MM.1S (cell line): ENCODE measurements around the gene ZNF740.
A peak's percentile ranks its signal among the peaks of the same experiment; 100 is the strongest.

Source experiments
- DNase-seq: peaks from one replicate; pipeline ENCODE4 v3.0.0-alpha.2; 2015
- H2AFZ ChIP-seq: fragments of 300-600 bp; sonication (generic); 2 replicates; pipeline ENCODE4 v1.6.0; 2016; ENCODE audit warnings: antibody characterized with exemption, low read length
- H3F3A ChIP-seq: fragments of 300-600 bp; sonication (generic); 2 replicates; pipeline ENCODE4 v1.6.1; 2016; ENCODE audit warnings: mild to moderate bottlenecking, antibody characterized with exemption, low read length, moderate library complexity, mixed read lengths; ENCODE audit not compliant: insufficient read depth
- H3K27ac ChIP-seq: fragments of 300-600 bp; sonication (generic); 2 replicates; pipeline ENCODE4 v1.5.1; 2016; ENCODE audit warnings: mild to moderate bottlenecking, low read length
- H3K27me3 ChIP-seq: fragments of 300-600 bp; sonication (generic); replicated peaks from 2 replicates; pipeline ENCODE4 v1.6.0; 2016; ENCODE audit warnings: low read length; ENCODE audit not compliant: insufficient read depth
- H3K36me3 ChIP-seq: fragments of 300-600 bp; sonication (generic); replicated peaks from 2 replicates; pipeline ENCODE4 v1.6.1; 2016; ENCODE audit warnings: mild to moderate bottlenecking, low read length, mixed read lengths; ENCODE audit not compliant: insufficient read depth
- H3K4me1 ChIP-seq: fragments of 300-600 bp; sonication (generic); 2 replicates; pipeline ENCODE4 v1.6.1; 2016; ENCODE audit warnings: low read length, mixed read lengths
- H3K4me2 ChIP-seq: fragments of 300-600 bp; sonication (generic); 2 replicates; pipeline ENCODE4 v1.6.0; 2016; ENCODE audit warnings: low read depth, low read length
- H3K4me3 ChIP-seq: fragments of 300-600 bp; sonication (generic); 2 replicates; pipeline ENCODE4 v1.5.1; 2016; ENCODE audit warnings: low read length, mixed read lengths
- H3K79me2 ChIP-seq: fragments of 300-600 bp; sonication (generic); 2 replicates; pipeline ENCODE4 v1.6.1; 2016; ENCODE audit warnings: mixed run types, low read length, mixed read lengths
- H3K9ac ChIP-seq: fragments of 300-600 bp; sonication (generic); 2 replicates; pipeline ENCODE4 v1.6.1; 2016; ENCODE audit warnings: low read length, mixed read lengths
- H3K9me2 ChIP-seq: fragments of 300-600 bp; sonication (generic); replicated peaks from 2 replicates; pipeline ENCODE4 v1.6.1; 2016; ENCODE audit warnings: mild to moderate bottlenecking, low read length, mixed read lengths; ENCODE audit not compliant: insufficient read depth
- H3K9me3 ChIP-seq: fragments of 300-600 bp; sonication (generic); replicated peaks from 2 replicates; pipeline ENCODE4 v1.6.1; 2016; ENCODE audit warnings: mild to moderate bottlenecking, low read length, mixed read lengths; ENCODE audit not compliant: insufficient read depth
- H4K20me1 ChIP-seq: fragments of 300-600 bp; sonication (generic); 2 replicates; pipeline ENCODE4 v1.6.1; 2016; ENCODE audit warnings: mild to moderate bottlenecking, low read length, moderate library complexity, mixed read lengths; ENCODE audit not compliant: insufficient read depth
- CTCF ChIP-seq: fragments of 300-600 bp; sonication (generic); IDR thresholded peaks from 2 replicates; pipeline ENCODE4 v1.5.1; 2016; ENCODE audit warnings: antibody characterized with exemption, low read length, mixed read lengths
- EZH2 ChIP-seq: fragments of 300-600 bp; sonication (generic); optimal IDR thresholded peaks from 2 replicates; pipeline ENCODE3; 2017; ENCODE audit warnings: low read depth, mild to moderate bottlenecking, antibody characterized with exemption, low read length, mixed read lengths
- EZH2phosphoT487 ChIP-seq: fragments of 300-600 bp; sonication (generic); IDR thresholded peaks from 2 replicates; pipeline ENCODE4 v1.6.1; 2018; ENCODE audit warnings: antibody characterized with exemption, low read length

The ZNF740 gene

DNA sequence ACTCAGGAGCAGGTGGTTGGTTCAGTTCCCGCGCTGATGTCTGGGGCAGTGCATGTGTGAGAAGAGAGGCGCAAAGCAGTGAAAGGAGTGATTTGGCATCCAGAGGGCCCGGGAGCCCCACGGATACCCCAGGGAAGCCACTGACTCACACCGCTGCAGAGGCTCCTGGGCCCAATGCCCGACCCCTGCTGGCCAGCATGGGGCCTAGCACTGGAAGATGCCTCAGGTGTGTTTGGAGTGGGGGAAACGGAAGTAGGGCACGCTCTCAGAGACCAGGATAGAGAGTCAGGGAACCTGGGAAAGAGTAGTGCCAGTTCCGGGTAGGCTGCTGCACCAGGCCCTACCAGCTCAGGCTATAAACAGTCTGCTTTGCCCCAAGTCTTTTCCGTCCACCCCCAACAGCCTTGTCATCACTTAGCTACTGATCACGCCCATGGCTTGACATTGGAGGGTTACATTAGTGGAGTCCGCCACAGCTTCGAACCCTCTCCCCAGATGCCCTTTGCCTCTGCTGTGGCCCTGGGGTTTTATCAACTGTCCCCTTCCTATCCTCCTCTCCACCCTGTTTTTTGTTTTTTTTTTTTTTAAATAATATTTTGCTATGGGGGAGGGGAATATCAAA, 9.7 kb downstream of the ZNF740 start:
- H3K27ac ChIP-seq: peak overlapping the region; percentile 60; the same call in 1 of the 2 replicates
- peaks cover 33% of the 10 kb centered on the region for H3K36me3 ChIP-seq
- H3K9ac ChIP-seq: no peak overlapping the region
- H3K27me3 ChIP-seq: no peaks in the 10 kb centered on the region
- no peaks in the 10 kb centered on the region for H3K9me3 ChIP-seq
- no peaks in the 10 kb centered on the region for H3K9me2 ChIP-seq
- H3K79me2 ChIP-seq: peaks cover 29% of the 10 kb centered on the region
- TF ChIP-seq EZH2 (no peak), EZH2phosphoT487 (no peak), CTCF (peak; percentile 75)
- peaks cover 47% of the 10 kb centered on the region for H4K20me1 ChIP-seq
- H3F3A ChIP-seq: peaks cover 90% of the 10 kb centered on the region
- no peak overlapping the region for H2AFZ ChIP-seq
- no peak overlapping the region for H3K4me3 ChIP-seq
- no peak overlapping the region for H3K4me2 ChIP-seq
- peaks cover 20% of the 10 kb centered on the region; the same call in 1 of the 2 replicates for H3K4me1 ChIP-seq
- peak; percentile 86 for DNase-seq

- DNase-seq: peak; percentile 47
- H3K9me3 ChIP-seq: no peaks in the 10 kb centered on the region
- no peak for TF ChIP-seq EZH2
- TF ChIP-seq EZH2phosphoT487: no peak
- no peak for TF ChIP-seq CTCF
- H2AFZ ChIP-seq: no peak overlapping the region
- H4K20me1 ChIP-seq: peaks cover 57% of the 10 kb centered on the region
- H3F3A ChIP-seq: peaks cover 98% of the 10 kb centered on the region
- H3K36me3 ChIP-seq: peaks cover 44% of the 10 kb centered on the region
- H3K4me2 ChIP-seq: no peak overlapping the region
- peak overlapping the region; percentile 60; the same call in 1 of the 2 replicates for H3K27ac ChIP-seq
- H3K27me3 ChIP-seq: no peaks in the 10 kb centered on the region
- peaks cover 29% of the 10 kb centered on the region for H3K4me1 ChIP-seq
- no peak overlapping the region for H3K4me3 ChIP-seq
- no peaks in the 10 kb centered on the region for H3K9me2 ChIP-seq
- H3K79me2 ChIP-seq: peaks cover 37% of the 10 kb centered on the region
- no peak overlapping the region; the same call in 1 of the 2 replicates for H3K9ac ChIP-seq
These were observed 10.8 kb downstream of the ZNF740 start for GRCh38 chr12:53191096-53191884.

DNA sequence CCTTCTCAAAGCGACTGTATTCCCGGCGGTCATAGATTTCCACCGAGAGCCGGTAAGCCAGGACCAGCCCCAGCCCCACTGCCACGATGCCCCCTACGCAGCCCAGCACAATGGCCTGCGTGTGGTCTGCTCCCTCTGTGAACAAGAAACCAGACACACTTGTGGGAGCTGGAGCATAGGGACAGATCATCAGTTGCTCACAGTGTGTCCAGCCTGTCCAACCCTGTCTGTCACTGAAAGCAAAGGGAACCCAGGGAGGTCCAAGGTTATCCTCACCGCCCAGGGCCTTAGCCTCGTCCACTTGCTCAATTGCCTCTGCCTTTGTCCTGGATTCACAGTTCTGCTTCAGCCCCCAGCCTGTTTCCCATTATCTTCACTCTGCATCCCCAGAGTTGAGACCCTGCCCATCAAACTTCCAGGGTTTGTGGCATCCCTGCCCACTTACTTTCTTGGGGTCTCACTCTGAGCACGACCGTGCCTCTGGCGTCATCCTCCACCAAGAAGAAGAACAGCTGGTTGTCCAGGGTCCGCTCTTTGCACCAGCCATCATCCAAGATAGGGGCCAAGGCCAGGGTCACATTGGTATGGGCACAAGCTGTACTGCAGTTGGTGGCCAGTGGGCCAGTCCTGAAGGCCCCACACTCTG, 11.5 kb downstream of the ZNF740 start:
- Histone ChIP-seq H2AFZ (no peak overlapping the region), H3K79me2 (peaks cover 43% of the 10 kb centered on the region), H3K9me3 (no peaks in the 10 kb centered on the region), H3K9me2 (no peaks in the 10 kb centered on the region), H3K4me1 (peaks cover 36% of the 10 kb centered on the region), H3K9ac (peak overlapping the region; percentile 6; the same call in 1 of the 2 replicates), H4K20me1 (peaks cover 64% of the 10 kb centered on the region), H3F3A (peaks cover 99% of the 10 kb centered on the region), H3K36me3 (peaks cover 50% of the 10 kb centered on the region), H3K27me3 (no peaks in the 10 kb centered on the region), H3K27ac (peak overlapping the region; percentile 60; the same call in 1 of the 2 replicates), H3K4me2 (no peak overlapping the region), H3K4me3 (no peak overlapping the region)
- TF ChIP-seq CTCF (no peak), EZH2 (no peak), EZH2phosphoT487 (no peak)
- DNase-seq: peak; percentile 23
